ENCODE data around the gene EYS. TPM values are rescaled to one million over a fixed set of nuclear protein-coding genes. Genes with fewer than 3 reads are reported as not detected.

The EYS gene
- total and polyA plus RNA-seq, 2 donors from 2014 or later: not detected

- H3K4me3 ChIP-seq (ENCODE audit: low read length in 3 of 3): no peak overlapping the region
- no peak for TF ChIP-seq CTCF (IDR thresholded peaks at IDR 0.05; ENCODE audit: borderline replicate concordance, extremely low read depth, insufficient read depth)
- no peaks in the 10 kb centered on the region for H3K9me3 ChIP-seq (ENCODE audit: control insufficient read depth in 2 of 3, insufficient read depth in 1 of 3, low read length in 3 of 3)
- intact Hi-C loops (cut with DNase I): no loop called here
- no peaks in the 10 kb centered on the region for H3K27me3 ChIP-seq (ENCODE audit: control insufficient read depth, insufficient read depth, low read length)
- no peak overlapping the region for H3K27ac ChIP-seq (ENCODE audit: low read depth in 2 of 2, low read length in 2 of 2)
- H3K36me3 ChIP-seq (ENCODE audit: control insufficient read depth in 2 of 3, insufficient read depth in 3 of 3, low read length in 3 of 3): no peaks in the 10 kb centered on the region
- H3K4me1 ChIP-seq (ENCODE audit: control insufficient read depth in 2 of 3, insufficient read depth in 2 of 3, low read depth in 1 of 3, low read length in 3 of 3): no peaks in the 10 kb centered on the region
- no peak for DNase-seq
- no peak for FAIRE-seq
- no peak overlapping the region for H3K9ac ChIP-seq (ENCODE audit: low read length in 3 of 3)
Observed at GRCh38 chr6:63816401-63816981, 1890.5 kb downstream of the EYS start.

- FAIRE-seq: no peak
Observed at GRCh38 chr6:63814459-63814858, 1892.6 kb downstream of the EYS start.

GRCh38 chr6:63813566-63814120 lies 1893.4 kb downstream of the EYS start:
- no peaks in the 10 kb centered on the region for H3K36me3 ChIP-seq (ENCODE audit: control insufficient read depth in 2 of 3, insufficient read depth in 3 of 3, low read length in 3 of 3)
- H3K27ac ChIP-seq (ENCODE audit: low read depth in 2 of 2, low read length in 2 of 2): no peak overlapping the region
- FAIRE-seq (no peak), DNase-seq (no peak)
- no peaks in the 10 kb centered on the region for H3K27me3 ChIP-seq (ENCODE audit: control insufficient read depth, insufficient read depth, low read length)
- intact Hi-C loops (cut with DNase I): no loop called here
- H3K9me3 ChIP-seq (ENCODE audit: control insufficient read depth in 2 of 3, insufficient read depth in 1 of 3, low read length in 3 of 3): no peaks in the 10 kb centered on the region
- no peaks in the 10 kb centered on the region for H3K4me1 ChIP-seq (ENCODE audit: control insufficient read depth in 2 of 3, insufficient read depth in 2 of 3, low read depth in 1 of 3, low read length in 3 of 3)
- H3K9ac ChIP-seq (ENCODE audit: low read length in 3 of 3): no peak overlapping the region
- no peak overlapping the region for H3K4me3 ChIP-seq (ENCODE audit: low read length in 3 of 3)
- TF ChIP-seq CTCF (IDR thresholded peaks at IDR 0.05; ENCODE audit: borderline replicate concordance, extremely low read depth, insufficient read depth): no peak

More at GRCh38 chr6:63814459-63814858, 1892.6 kb downstream of the EYS start:
- Histone ChIP-seq H3K4me3 (ENCODE audit: low read length in 3 of 3) (no peak overlapping the region), H3K36me3 (ENCODE audit: control insufficient read depth in 2 of 3, insufficient read depth in 3 of 3, low read length in 3 of 3) (no peaks in the 10 kb centered on the region), H3K27ac (ENCODE audit: low read depth in 2 of 2, low read length in 2 of 2) (no peak overlapping the region), H3K9me3 (ENCODE audit: control insufficient read depth in 2 of 3, insufficient read depth in 1 of 3, low read length in 3 of 3) (no peaks in the 10 kb centered on the region), H3K9ac (ENCODE audit: low read length in 3 of 3) (no peak overlapping the region), H3K4me1 (ENCODE audit: control insufficient read depth in 2 of 3, insufficient read depth in 2 of 3, low read depth in 1 of 3, low read length in 3 of 3) (no peaks in the 10 kb centered on the region), H3K27me3 (ENCODE audit: control insufficient read depth, insufficient read depth, low read length) (no peaks in the 10 kb centered on the region)
- TF ChIP-seq CTCF (IDR thresholded peaks at IDR 0.05; ENCODE audit: borderline replicate concordance, extremely low read depth, insufficient read depth): no peak
- intact Hi-C loops (cut with DNase I): no loop called here
- DNase-seq: no peak

Measured in kidney (tissue), 14 donors.